Smooth muscle cell (in vitro differentiated cells): ENCODE results near the gene OAF. TPM values are rescaled to one million over a fixed set of nuclear protein-coding genes. Genes with fewer than 3 reads are reported as not detected.

Experiments
- DNase-seq: peaks from one replicate; lab custom pipeline; 2025; ENCODE audit not compliant: unreplicated experiment; lab: John Stamatoyannopoulos, UW
- H2AFZ ChIP-seq: fragments of 200-600 bp; sonication (generic); 2 replicates; pipeline ENCODE4 v1.6.0; 2016; ENCODE audit warnings: antibody characterized with exemption, low read depth, mild to moderate bottlenecking
- H3F3A ChIP-seq: fragments of 200-600 bp; sonication (generic); 2 replicates; pipeline ENCODE4 v1.6.0; 2017; ENCODE audit warnings: antibody characterized with exemption, low read depth
- H3K27ac ChIP-seq: fragments of 200-600 bp; sonication (generic); 2 replicates; pipeline ENCODE4 v1.5.1; 2016; ENCODE audit warnings: low read depth, mild to moderate bottlenecking
- H3K27me3 ChIP-seq: fragments of 200-600 bp; sonication (generic); 2 replicates; pipeline ENCODE4 v1.6.1; 2016; ENCODE audit warnings: low read depth, mild to moderate bottlenecking
- H3K36me3 ChIP-seq: fragments of 200-600 bp; sonication (generic); 2 replicates; pipeline ENCODE4 v1.5.1; 2016; ENCODE audit warnings: low read depth
- H3K4me1 ChIP-seq: fragments of 200-600 bp; sonication (generic); 2 replicates; pipeline ENCODE4 v1.5.1; 2016; ENCODE audit warnings: low read depth
- H3K4me2 ChIP-seq: fragments of 200-600 bp; sonication (generic); 2 replicates; pipeline ENCODE4 v1.6.0; 2016; ENCODE audit warnings: mild to moderate bottlenecking
- H3K4me3 ChIP-seq: fragments of 200-600 bp; sonication (generic); 2 replicates; pipeline ENCODE4 v1.5.1; 2016; ENCODE audit warnings: mild to moderate bottlenecking
- H3K79me2 ChIP-seq: fragments of 200-600 bp; sonication (generic); 2 replicates; pipeline ENCODE4 v1.6.0; 2016; ENCODE audit warnings: low read depth, mild to moderate bottlenecking
- H3K9ac ChIP-seq: fragments of 200-600 bp; sonication (generic); 2 replicates; pipeline ENCODE4 v1.6.0; 2016; ENCODE audit warnings: low read depth
- H3K9me3 ChIP-seq: fragments of 200-600 bp; sonication (generic); replicated peaks from 2 replicates; pipeline ENCODE4 v1.5.1; 2016; ENCODE audit warnings: low read depth
- H4K20me1 ChIP-seq: fragments of 200-600 bp; sonication (generic); 2 replicates; pipeline ENCODE4 v1.6.0; 2016; ENCODE audit warnings: low read depth
- CTCF ChIP-seq: fragments of 200-600 bp; sonication (generic); IDR thresholded peaks from 2 replicates; pipeline ENCODE4 v1.5.1; 2017; ENCODE audit warnings: borderline replicate concordance, mild to moderate bottlenecking, antibody characterized with exemption; ENCODE audit not compliant: insufficient read depth, poor library complexity, severe bottlenecking
- WGBS: methylation state at CpG from one replicate; pipeline ENCODE4 v1.1.7; 2016; ENCODE audit warnings: low lambda C conversion rate; 5-methylcytosine and 5-hydroxymethylcytosine counted together
- polyA plus RNA-seq: library from polyadenylated mRNA; unstranded; fragments of >200 nt; fragmentation: Nextera tagmentation; extraction: Ambion mirVana; gene quantifications from 2 replicates; pipeline ENCODE4 v1.2.1, GENCODE V29; 2016
- total RNA-seq: library from RNA; depleted of rRNA; stranded (reverse); fragments of >200 nt; gene quantifications from 2 replicates; pipeline ENCODE4 v1.2.3, GENCODE V29; 2014

OAF gene
- total and polyA plus RNA-seq, 2 experiments from 2014 or later, result 41.6 to 112 TPM

- H3K27ac ChIP-seq, result no peak overlapping the region
- H3K27me3 ChIP-seq, result peaks cover 32% of the 10 kb centered on the region
- H3K9ac ChIP-seq, result no peak overlapping the region
- no peak overlapping the region for H3K4me2 ChIP-seq
- 11% methylated on average over 8 of the region's 8 CpGs for WGBS
- H3K36me3 ChIP-seq, result no peaks in the 10 kb centered on the region
- no peaks in the 10 kb centered on the region for H4K20me1 ChIP-seq
- no peaks in the 10 kb centered on the region for H3K4me1 ChIP-seq
- peak; percentile 89 for TF ChIP-seq CTCF
- no peaks in the 10 kb centered on the region for H3F3A ChIP-seq
- H3K79me2 ChIP-seq, result no peaks in the 10 kb centered on the region
- no peaks in the 10 kb centered on the region for H3K9me3 ChIP-seq
- no peak overlapping the region for H3K4me3 ChIP-seq
- H2AFZ ChIP-seq, result no peak overlapping the region
- no peak for DNase-seq
Observed at GRCh38 chr11:120235024-120235628, 24.3 kb downstream of the OAF start.

- H3K9me3 ChIP-seq, result no peaks in the 10 kb centered on the region
- peaks cover 45% of the 10 kb centered on the region for H3K27me3 ChIP-seq
- no peak overlapping the region for H3K27ac ChIP-seq
- no peaks in the 10 kb centered on the region for H3K4me1 ChIP-seq
- no peak overlapping the region for H3K4me3 ChIP-seq
- no peaks in the 10 kb centered on the region for H3F3A ChIP-seq
- no peak overlapping the region for H3K4me2 ChIP-seq
- no peak overlapping the region for H2AFZ ChIP-seq
- no peaks in the 10 kb centered on the region for H3K79me2 ChIP-seq
- 38% methylated on average over 5 of the region's 5 CpGs for WGBS
- TF ChIP-seq CTCF, result no peak
- no peaks in the 10 kb centered on the region for H3K36me3 ChIP-seq
- no peak for DNase-seq
- no peaks in the 10 kb centered on the region for H4K20me1 ChIP-seq
- H3K9ac ChIP-seq, result no peak overlapping the region
Observed at GRCh38 chr11:120236169-120237107, 25.6 kb downstream of the OAF start.

GRCh38 chr11:120238968-120239620, 28.3 kb downstream of the OAF start:
- Histone ChIP-seq H3K79me2 (no peaks in the 10 kb centered on the region), H3K27me3 (peaks cover 67% of the 10 kb centered on the region), H3K4me3 (no peak overlapping the region), H3K9ac (no peak overlapping the region), H3K9me3 (no peaks in the 10 kb centered on the region), H4K20me1 (no peaks in the 10 kb centered on the region), H3K27ac (no peak overlapping the region), H3K36me3 (no peaks in the 10 kb centered on the region), H3K4me2 (no peak overlapping the region), H3F3A (no peaks in the 10 kb centered on the region), H2AFZ (no peak overlapping the region), H3K4me1 (no peaks in the 10 kb centered on the region)
- WGBS, result 76% methylated on average over 11 of the region's 11 CpGs
- TF ChIP-seq CTCF, result no peak
- no peak for DNase-seq
